Ovary (tissue), 9 donors: Measurements from ENCODE around the gene PTPN14. TPM values are rescaled to one million over a fixed set of nuclear protein-coding genes. Genes with fewer than 3 reads are reported as not detected.

Experiments
- DNase-seq, 5 donors: peaks; one replicate each; pipeline ENCODE4 v3.0.0-alpha.2; 2019 to 2020
- H3K27ac ChIP-seq, 2 donors: fragments of 200-600 bp; one replicate each; pipeline versions ENCODE4 v1.5.1 to v1.8.0; 2019 to 2022
- H3K27me3 ChIP-seq: fragments of 200-600 bp; one replicate; pipeline ENCODE4 v1.8.0; 2022
- H3K36me3 ChIP-seq: fragments of 200-600 bp; sonication (generic); one replicate; pipeline ENCODE4 v1.5.1; 2019
- H3K4me1 ChIP-seq: one replicate; pipeline ENCODE4 v1.8.1; 2013; ENCODE audit warnings: mild to moderate bottlenecking, moderate library complexity; ENCODE audit not compliant: insufficient read depth
- H3K4me3 ChIP-seq: fragments of 200-600 bp; sonication (generic); one replicate; pipeline ENCODE4 v1.5.1; 2017
- H3K9me3 ChIP-seq, 2 donors: fragments of 200-600 bp in 1 of 2; sonication (generic) in 1 of 2; one replicate each; pipeline versions ENCODE4 v1.5.1 to v1.8.1; 2013 to 2019; ENCODE audit warnings: mild to moderate bottlenecking in 1 of 2, moderate library complexity in 1 of 2
- EP300 ChIP-seq: sonication (generic); formaldehyde crosslinking; IDR thresholded peaks from one replicate; pipeline ENCODE4 v1.6.1; 2017; ENCODE audit warnings: antibody characterized with exemption
- POLR2A ChIP-seq: fragments of 450-650 bp; IDR thresholded peaks from one replicate; pipeline ENCODE4 v1.6.1; 2017; ENCODE audit warnings: antibody characterized with exemption, mild to moderate bottlenecking, moderate library complexity
- WGBS, 3 donors: extraction: QIAGEN DNeasy Blood & Tissue Kit in 1 of 3; methylation state at CpG; one replicate each; pipeline versions ENCODE4 v1.1.5 to v1.1.7; 2013 to 2017; 5-methylcytosine and 5-hydroxymethylcytosine counted together
- intact Hi-C, 4 donors: fragments of 100-400 bp; cut with DNase I; formaldehyde crosslinking; loops; one replicate each; pipeline versions ENCODE4 v1.11.0 to v1.15.1; 2022 to 2023
- polyA plus RNA-seq, 2 donors: library from polyadenylated mRNA; stranded (reverse); fragments of 200-250 nt in 1 of 2; fragments of 350-450 nt in 1 of 2; fragmentation: Illumina TruSeq in 1 of 2; extraction: RNeasy Lipid Tissue Mini Kit (QIAGEN cat#74804) in 1 of 2; gene quantifications; one replicate each; pipeline ENCODE4 v1.2.3, GENCODE V29; 2013 to 2014
- total RNA-seq, 7 donors: library from RNA; depleted of rRNA in 2 of 7; stranded (reverse); fragments of >200 nt in 2 of 7; fragmentation: NEBNext Ultra II Directional in 3 of 7; extraction: Animal tissue kit (Norgen Biotek cat#: 25700) in 3 of 7; gene quantifications; one replicate each; pipeline versions ENCODE4 v1.1.0 to v1.2.4, GENCODE V29; 2016 to 2023
- TF ChIP-seq, protein P1 (sequence below), 3 donors: fragments of 450-650 bp in 2 of 3; fragments of 200-600 bp in 1 of 3; IDR thresholded peaks; one replicate each; pipeline versions ENCODE4 v1.5.1 to v1.8.0; 2016 to 2022; ENCODE audit warnings: antibody characterized with exemption in 3 of 3, mild to moderate bottlenecking in 1 of 3
- donor health status: DM: no; HTN: no; CAD: no; lungs with moderate emphysema.
- donor health status: DM: no; HTN: no; CAD: no.
- donor health status: Bipolar disorder and iron deficiency.
- donor health status: DM: yes; HTN: yes; CAD: no.
- donor health status: DM: no; HTN: no; CAD: no.
- donor health status: DM: yes; HTN: yes; CAD: no.

The PTPN14 gene
- total and polyA plus RNA-seq, 9 donors: 7.6 to 68.9 (median 41.1) TPM

DNA sequence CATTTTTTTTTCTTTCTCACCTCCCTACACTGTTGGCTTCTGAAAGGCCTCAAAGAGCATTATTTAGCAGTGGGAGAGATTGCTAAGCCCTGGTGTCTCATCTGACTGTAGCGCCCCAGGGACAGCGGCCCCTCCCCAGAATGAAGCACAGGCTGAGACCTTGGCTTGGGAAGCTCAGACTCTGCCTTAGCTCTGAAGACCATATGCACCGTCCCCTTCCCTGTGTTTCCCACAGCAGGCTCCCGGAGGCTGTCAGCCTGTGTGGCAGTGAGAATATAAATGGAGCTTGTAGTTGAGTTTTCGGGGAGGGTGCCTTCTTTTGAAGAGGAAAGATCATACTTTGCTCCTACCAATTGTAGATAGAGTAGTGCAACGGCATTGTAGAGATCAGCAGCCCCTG lies 245.1 kb downstream of the PTPN14 start:
- H3K27me3 ChIP-seq: no peaks in the 10 kb centered on the region
- H3K9me3 ChIP-seq: no peaks in the 10 kb centered on the region
- DNase-seq: no peak
- intact Hi-C loops: no loop called here
- H3K27ac ChIP-seq: no peak overlapping the region
- H3K36me3 ChIP-seq: no peaks in the 10 kb centered on the region
- no peak overlapping the region for H3K4me3 ChIP-seq
- 93% methylated on average over 6 of the region's 6 CpGs for WGBS, 3 donors
- H3K4me1 ChIP-seq: no peaks in the 10 kb centered on the region
- TF ChIP-seq POLR2A: no peak
- TF ChIP-seq, protein P1, sequence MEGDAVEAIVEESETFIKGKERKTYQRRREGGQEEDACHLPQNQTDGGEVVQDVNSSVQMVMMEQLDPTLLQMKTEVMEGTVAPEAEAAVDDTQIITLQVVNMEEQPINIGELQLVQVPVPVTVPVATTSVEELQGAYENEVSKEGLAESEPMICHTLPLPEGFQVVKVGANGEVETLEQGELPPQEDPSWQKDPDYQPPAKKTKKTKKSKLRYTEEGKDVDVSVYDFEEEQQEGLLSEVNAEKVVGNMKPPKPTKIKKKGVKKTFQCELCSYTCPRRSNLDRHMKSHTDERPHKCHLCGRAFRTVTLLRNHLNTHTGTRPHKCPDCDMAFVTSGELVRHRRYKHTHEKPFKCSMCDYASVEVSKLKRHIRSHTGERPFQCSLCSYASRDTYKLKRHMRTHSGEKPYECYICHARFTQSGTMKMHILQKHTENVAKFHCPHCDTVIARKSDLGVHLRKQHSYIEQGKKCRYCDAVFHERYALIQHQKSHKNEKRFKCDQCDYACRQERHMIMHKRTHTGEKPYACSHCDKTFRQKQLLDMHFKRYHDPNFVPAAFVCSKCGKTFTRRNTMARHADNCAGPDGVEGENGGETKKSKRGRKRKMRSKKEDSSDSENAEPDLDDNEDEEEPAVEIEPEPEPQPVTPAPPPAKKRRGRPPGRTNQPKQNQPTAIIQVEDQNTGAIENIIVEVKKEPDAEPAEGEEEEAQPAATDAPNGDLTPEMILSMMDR (IDR thresholded peaks at IDR 0.05): no peak
- TF ChIP-seq EP300: no peak

DNA sequence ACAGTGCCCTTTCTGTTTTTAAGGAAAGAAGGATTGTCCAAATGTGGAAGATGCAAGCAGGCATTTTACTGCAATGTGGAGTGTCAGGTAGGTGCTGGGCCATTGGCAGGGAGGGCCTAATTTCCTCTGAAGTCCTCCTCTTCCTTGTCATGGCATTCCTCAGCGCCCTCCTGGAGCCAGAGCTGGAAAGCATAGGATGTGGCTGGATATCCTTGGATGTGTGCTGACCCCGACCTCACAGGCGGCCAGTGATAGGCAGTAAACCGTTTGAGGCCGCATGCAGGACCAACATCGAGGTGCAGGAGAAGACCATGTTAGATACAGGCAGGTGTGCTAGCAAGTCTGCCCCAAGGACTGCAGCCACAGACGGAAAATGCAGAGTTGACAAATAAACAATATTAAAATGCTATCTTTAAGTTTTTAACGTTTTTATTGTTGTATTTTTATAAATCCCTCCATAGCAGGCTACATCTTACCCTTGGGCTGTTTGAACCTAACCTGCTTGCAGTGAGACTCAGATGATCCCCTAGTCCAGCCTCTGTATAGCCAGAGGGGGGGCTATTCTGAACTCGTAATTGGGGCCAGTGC lies 246.1 kb downstream of the PTPN14 start:
- no peaks in the 10 kb centered on the region for H3K4me1 ChIP-seq
- WGBS, 3 donors: 86 to 91% (median 88%) methylated on average over 9 of the region's 9 CpGs
- intact Hi-C loops: no loop called here
- no peaks in the 10 kb centered on the region for H3K9me3 ChIP-seq
- DNase-seq: no peak
- no peaks in the 10 kb centered on the region for H3K36me3 ChIP-seq
- H3K27ac ChIP-seq: no peak overlapping the region
- TF ChIP-seq, protein P1 (IDR thresholded peaks at IDR 0.05): no peak
- TF ChIP-seq POLR2A: no peak
- H3K4me3 ChIP-seq: no peak overlapping the region
- no peaks in the 10 kb centered on the region for H3K27me3 ChIP-seq

DNA sequence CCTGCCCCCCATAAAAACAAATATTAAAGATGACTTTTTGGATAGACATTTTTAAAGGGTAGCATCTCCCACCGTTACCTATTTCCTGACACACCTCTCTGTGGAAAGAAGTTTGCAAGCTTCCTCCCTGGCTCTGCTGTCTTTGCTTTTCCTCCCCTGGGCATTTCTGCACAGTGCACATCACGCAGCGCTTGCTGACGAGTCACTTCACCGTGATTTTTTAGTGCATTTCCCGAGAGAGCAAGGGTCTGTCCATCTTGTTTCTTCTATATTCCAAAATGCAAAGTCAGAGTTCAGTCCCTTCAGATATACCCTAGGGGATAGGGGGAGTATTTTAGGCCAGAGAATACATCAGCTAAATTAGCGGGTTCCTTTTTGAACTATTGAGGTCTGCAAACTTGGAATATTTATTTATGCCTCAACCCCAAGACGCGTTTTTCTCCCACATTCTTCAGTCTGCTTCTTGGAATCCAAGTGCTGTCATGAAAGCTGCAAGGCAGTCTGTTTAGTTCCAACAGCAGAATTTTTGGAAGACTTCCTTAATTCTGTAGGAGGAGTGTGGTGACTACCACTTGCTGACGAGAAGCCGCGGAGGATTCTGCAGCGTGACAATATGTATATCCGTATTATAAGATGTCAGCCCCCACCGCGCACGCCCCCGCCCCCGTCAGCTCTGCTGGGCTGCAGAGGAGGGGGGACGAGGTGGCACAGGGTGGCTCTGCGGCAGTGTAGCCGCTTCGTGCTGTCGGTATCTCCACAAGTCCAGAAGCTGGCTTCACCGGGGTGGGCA lies 248.1 kb downstream of the PTPN14 start:
- Histone ChIP-seq H3K36me3 (no peaks in the 10 kb centered on the region), H3K4me1 (no peaks in the 10 kb centered on the region), H3K27ac (no peak overlapping the region), H3K4me3 (no peak overlapping the region), H3K27me3 (no peaks in the 10 kb centered on the region), H3K9me3 (no peaks in the 10 kb centered on the region)
- DNase-seq: no peak
- intact Hi-C loops: no loop called here
- TF ChIP-seq POLR2A (no peak), EP300 (no peak)
- TF ChIP-seq, protein P1 (IDR thresholded peaks at IDR 0.05): no peak
- WGBS, 3 donors: 45 to 70% (median 61%) methylated on average over 25 of the region's 25 CpGs

DNA sequence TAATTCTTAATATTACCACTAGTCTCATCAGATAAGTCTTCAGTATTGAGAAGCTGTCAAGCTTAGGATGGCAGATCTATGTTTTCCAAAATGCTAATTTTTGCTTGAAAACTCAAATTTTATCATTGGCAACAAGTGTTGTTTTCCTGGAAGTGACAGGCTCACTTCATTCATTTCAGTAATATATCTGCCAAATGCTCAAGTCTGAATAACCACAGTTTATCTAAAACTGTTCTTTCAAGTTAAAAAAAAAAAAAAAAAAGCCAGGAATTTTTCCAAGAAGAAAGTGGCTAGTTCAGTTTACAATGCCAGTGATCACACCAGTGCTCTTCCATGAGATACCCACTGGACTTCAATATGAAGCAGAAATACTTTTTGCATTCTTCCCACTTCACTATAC lies 249.9 kb downstream of the PTPN14 start:
- Histone ChIP-seq H3K36me3 (no peaks in the 10 kb centered on the region), H3K27ac (no peak overlapping the region), H3K9me3 (no peaks in the 10 kb centered on the region), H3K27me3 (no peaks in the 10 kb centered on the region), H3K4me3 (no peak overlapping the region), H3K4me1 (no peaks in the 10 kb centered on the region)
- intact Hi-C loops: no loop called here
- no peak for DNase-seq
- TF ChIP-seq, protein P1 (IDR thresholded peaks at IDR 0.05): no peak
- TF ChIP-seq EP300 (no peak), POLR2A (no peak)
